PC-9 (cell line): ENCODE measurements around the gene SLC10A2.

ENCODE experiments used
- EZH2 ChIP-seq: fragments of 200-600 bp; sonication (generic); IDR thresholded peaks from 2 replicates; pipeline ENCODE4 v1.8.0; 2017; ENCODE audit warnings: antibody characterized with exemption, low read depth
- TF ChIP-seq, protein P1 (sequence below): fragments of 200-600 bp; sonication (generic); conservative IDR thresholded peaks from 2 replicates; pipeline ENCODE4 v1.6.1; 2017; ENCODE audit warnings: mixed run types, antibody characterized with exemption, mild to moderate bottlenecking, moderate library complexity

GRCh38 chr13:103104340-103104739 lies 38.1 kb upstream of the SLC10A2 start:
- TF ChIP-seq, protein P1, sequence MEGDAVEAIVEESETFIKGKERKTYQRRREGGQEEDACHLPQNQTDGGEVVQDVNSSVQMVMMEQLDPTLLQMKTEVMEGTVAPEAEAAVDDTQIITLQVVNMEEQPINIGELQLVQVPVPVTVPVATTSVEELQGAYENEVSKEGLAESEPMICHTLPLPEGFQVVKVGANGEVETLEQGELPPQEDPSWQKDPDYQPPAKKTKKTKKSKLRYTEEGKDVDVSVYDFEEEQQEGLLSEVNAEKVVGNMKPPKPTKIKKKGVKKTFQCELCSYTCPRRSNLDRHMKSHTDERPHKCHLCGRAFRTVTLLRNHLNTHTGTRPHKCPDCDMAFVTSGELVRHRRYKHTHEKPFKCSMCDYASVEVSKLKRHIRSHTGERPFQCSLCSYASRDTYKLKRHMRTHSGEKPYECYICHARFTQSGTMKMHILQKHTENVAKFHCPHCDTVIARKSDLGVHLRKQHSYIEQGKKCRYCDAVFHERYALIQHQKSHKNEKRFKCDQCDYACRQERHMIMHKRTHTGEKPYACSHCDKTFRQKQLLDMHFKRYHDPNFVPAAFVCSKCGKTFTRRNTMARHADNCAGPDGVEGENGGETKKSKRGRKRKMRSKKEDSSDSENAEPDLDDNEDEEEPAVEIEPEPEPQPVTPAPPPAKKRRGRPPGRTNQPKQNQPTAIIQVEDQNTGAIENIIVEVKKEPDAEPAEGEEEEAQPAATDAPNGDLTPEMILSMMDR: no peak
- TF ChIP-seq EZH2: no peak
